Common myeloid progenitor, CD34-positive (primary cell): ENCODE data around the gene MPST.
A peak's percentile ranks its signal among the peaks of the same experiment; 100 is the strongest.

Experiments
- CTCF ChIA-PET: fragments of 350-600 bp; sonication (Branson Sonifier 250); formaldehyde crosslinking; loops from one replicate; lab custom pipeline; 2021; ENCODE audit warnings: antibody characterized with exemption; lab: Charles Lee
- POLR2A ChIA-PET: fragments of 350-600 bp; sonication (Branson Sonifier 250); formaldehyde crosslinking; loops from one replicate; lab custom pipeline; 2021; ENCODE audit warnings: antibody characterized with exemption; lab: Charles Lee
- DNase-seq, 3 donors: peaks; one replicate each; pipeline versions ENCODE4 v3.0.0 to v3.0.0-alpha.2; 2013
- H3K27ac ChIP-seq, 2 experiments: 1 replicate in 1 of 2; 2 replicates in 1 of 2; pipeline ENCODE4 v1.7.0; 2013; ENCODE audit warnings: inconsistent platforms in 2 of 2, low read length in 2 of 2, mild to moderate bottlenecking in 2 of 2, low read depth in 1 of 2, moderate library complexity in 1 of 2; ENCODE audit not compliant: severe bottlenecking in 2 of 2, insufficient read depth in 1 of 2, poor library complexity in 1 of 2
- H3K27me3 ChIP-seq, 5 experiments: replicated peaks in 2 of 5; 1 replicate in 3 of 5; 2 replicates in 2 of 5; pipeline versions ENCODE4 v1.6.1 to v1.7.0; 2013; ENCODE audit warnings: low read length in 4 of 5, mild to moderate bottlenecking in 2 of 5, moderate library complexity in 2 of 5, inconsistent platforms in 1 of 5; ENCODE audit not compliant: insufficient read depth in 5 of 5, control insufficient read depth in 4 of 5
- H3K36me3 ChIP-seq, 4 experiments: 1 replicate in 2 of 4; 2 replicates in 2 of 4; pipeline versions ENCODE4 v1.6.1 to v1.7.0; 2013; ENCODE audit warnings: low read length in 3 of 4, control low read depth in 1 of 4, mild to moderate bottlenecking in 1 of 4; ENCODE audit not compliant: control insufficient read depth in 4 of 4, insufficient read depth in 4 of 4
- H3K4me1 ChIP-seq, 4 experiments: 1 replicate in 3 of 4; 2 replicates in 1 of 4; pipeline versions ENCODE4 v1.6.1 to v1.7.1; 2013; ENCODE audit warnings: low read length in 3 of 4, mild to moderate bottlenecking in 3 of 4, control low read depth in 1 of 4, inconsistent platforms in 1 of 4, moderate library complexity in 1 of 4; ENCODE audit not compliant: control insufficient read depth in 4 of 4, insufficient read depth in 4 of 4; ENCODE audit errors: control extremely low read depth in 1 of 4
- H3K4me3 ChIP-seq, 7 experiments: 1 replicate in 4 of 7; 2 replicates in 3 of 7; pipeline versions ENCODE4 v1.5.1 to v1.7.0; 2013; ENCODE audit warnings: mild to moderate bottlenecking in 7 of 7, low read length in 6 of 7, moderate library complexity in 6 of 7, inconsistent platforms in 2 of 7, low read depth in 2 of 7, control low read depth in 1 of 7; ENCODE audit not compliant: insufficient read depth in 4 of 7, control insufficient read depth in 1 of 7; ENCODE audit errors: extremely low read depth in 1 of 7
- H3K9me3 ChIP-seq, 5 experiments: 1 replicate in 4 of 5; 2 replicates in 1 of 5; pipeline versions ENCODE4 v1.6.1 to v1.7.1; 2013; ENCODE audit warnings: low read length in 4 of 5, mild to moderate bottlenecking in 2 of 5, inconsistent platforms in 1 of 5, low read depth in 1 of 5, moderate library complexity in 1 of 5; ENCODE audit not compliant: control insufficient read depth in 4 of 5, insufficient read depth in 2 of 5; ENCODE audit errors: control extremely low read depth in 1 of 5
- WGBS: methylation state at CpG from one replicate; pipeline ENCODE4 v1.1.5; 2013; ENCODE audit not compliant: insufficient coverage; 5-methylcytosine and 5-hydroxymethylcytosine counted together

Gene MPST

DNA sequence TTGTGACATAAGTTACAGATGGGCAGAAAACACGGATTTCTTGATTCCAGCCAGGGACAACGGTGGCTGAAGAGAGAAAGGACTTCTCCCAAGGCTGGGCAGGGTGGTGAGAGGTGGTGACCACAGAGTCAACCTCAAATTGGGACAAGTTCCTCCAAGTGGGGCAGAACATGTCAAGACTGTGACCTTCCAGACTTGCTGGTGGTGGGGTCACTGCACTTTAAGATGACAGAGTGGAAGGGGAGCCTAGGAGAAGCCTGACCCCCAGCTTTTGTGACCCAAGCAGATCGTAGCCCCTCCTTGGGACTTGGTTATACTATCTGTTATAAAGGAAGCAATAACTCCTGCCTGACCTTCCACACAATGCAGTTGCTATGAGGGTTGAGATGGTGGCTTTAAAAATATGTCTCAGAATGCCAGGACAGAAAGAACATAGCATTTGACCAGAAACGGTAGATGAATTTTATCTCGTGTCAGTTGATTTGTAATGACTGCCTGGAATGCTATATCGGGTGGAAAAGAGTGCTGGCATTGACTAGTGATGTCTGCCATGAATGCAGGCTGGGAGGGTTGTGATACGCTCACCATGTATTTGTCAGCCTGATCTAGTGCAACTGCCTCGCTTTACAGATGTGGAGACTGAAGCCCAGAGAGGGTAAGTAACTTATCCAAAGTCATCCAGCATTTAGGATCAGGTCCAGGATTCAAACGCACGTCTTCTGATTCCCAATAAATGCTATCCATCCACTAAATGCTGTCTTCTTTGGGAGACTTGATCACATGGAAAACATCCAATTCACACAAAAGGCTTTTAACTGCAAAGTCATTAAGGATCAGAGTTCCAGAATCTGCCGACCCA, 18.6 kb upstream of the MPST start:
- no peak for DNase-seq
- Histone ChIP-seq H3K4me1 (no peaks in the 10 kb centered on the region), H3K36me3 (no peaks in the 10 kb centered on the region), H3K27me3 (peaks cover 0 to 20% (median 8%) of the 10 kb centered on the region in 5 experiments), H3K4me3 (no peak overlapping the region), H3K9me3 (peaks cover 0 to 7% (median 1%) of the 10 kb centered on the region in 5 experiments), H3K27ac (no peak overlapping the region)
- CTCF ChIA-PET: no interaction called here
- POLR2A ChIA-PET: no interaction called here
- WGBS: 91% methylated on average over 9 of the region's 11 CpGs

GRCh38 chr22:37001826-37002225, 17.7 kb upstream of the MPST start:
- Histone ChIP-seq H3K36me3 (no peaks in the 10 kb centered on the region), H3K27me3 (peaks cover 0 to 28% (median 9%) of the 10 kb centered on the region in 5 experiments), H3K4me1 (no peaks in the 10 kb centered on the region), H3K27ac (no peak overlapping the region), H3K4me3 (no peak overlapping the region), H3K9me3 (peaks cover 0 to 7% (median 1%) of the 10 kb centered on the region in 5 experiments)
- WGBS: 93% methylated on average over 11 of the region's 12 CpGs
- DNase-seq: no peak
- POLR2A ChIA-PET: interaction anchor here (1.3 kb wide), 1 partner anchor 17 kb away, joined by 3 read pairs; the partner anchor contains the start of gene TST
- CTCF ChIA-PET: no interaction called here

DNA sequence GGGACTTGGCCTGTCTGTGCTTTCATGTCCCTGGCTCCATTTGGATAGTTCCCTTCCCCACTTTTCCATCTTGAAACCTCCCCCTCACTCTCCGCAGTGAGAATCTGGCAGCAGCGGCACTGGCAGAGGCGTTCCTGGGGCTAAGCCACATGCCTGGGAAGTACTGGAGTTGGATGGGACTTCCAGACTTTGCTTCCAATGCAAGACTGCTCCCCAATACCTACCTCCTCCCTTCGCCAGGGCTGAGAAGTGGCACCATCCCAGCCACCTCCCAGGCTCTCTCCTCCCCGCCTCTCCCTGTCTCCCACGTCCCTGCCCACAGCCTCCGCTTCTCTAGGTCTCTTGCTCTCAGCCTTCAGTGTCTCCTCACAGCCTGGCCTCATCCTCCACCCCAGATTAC, 16.9 kb upstream of the MPST start:
- ChIA-PET POLR2A (interaction anchor here (1.3 kb wide), 1 partner anchor 16 kb away, joined by 3 read pairs; the partner anchor contains the start of gene TST), CTCF (interaction anchor here (1.2 to 2.1 kb wide), 2 partner anchors 19 to 21 kb away, joined by 3 to 4 read pairs; no protein-coding TSS in a partner anchor)
- peaks cover 0 to 33% (median 11%) of the 10 kb centered on the region in 5 experiments for H3K27me3 ChIP-seq
- DNase-seq: no peak
- no peak overlapping the region for H3K4me3 ChIP-seq
- no peaks in the 10 kb centered on the region for H3K36me3 ChIP-seq
- no peak overlapping the region for H3K27ac ChIP-seq
- peaks cover 2 to 5% (median 5%) of the 10 kb centered on the region in 4 experiments for H3K4me1 ChIP-seq
- H3K9me3 ChIP-seq: peaks cover 0 to 7% (median 1%) of the 10 kb centered on the region in 5 experiments
- 94% methylated on average over 4 of the region's 7 CpGs for WGBS

GRCh38 chr22:37007651-37008050, 11.9 kb upstream of the MPST start:
- POLR2A ChIA-PET: no interaction called here
- 10% methylated on average over 2 of the region's 2 CpGs for WGBS
- CTCF ChIA-PET: interaction anchor here (1.5 to 1.9 kb wide), 2 partner anchors 11 to 14 kb away, joined by 3 to 10 read pairs; no protein-coding TSS in a partner anchor

DNA sequence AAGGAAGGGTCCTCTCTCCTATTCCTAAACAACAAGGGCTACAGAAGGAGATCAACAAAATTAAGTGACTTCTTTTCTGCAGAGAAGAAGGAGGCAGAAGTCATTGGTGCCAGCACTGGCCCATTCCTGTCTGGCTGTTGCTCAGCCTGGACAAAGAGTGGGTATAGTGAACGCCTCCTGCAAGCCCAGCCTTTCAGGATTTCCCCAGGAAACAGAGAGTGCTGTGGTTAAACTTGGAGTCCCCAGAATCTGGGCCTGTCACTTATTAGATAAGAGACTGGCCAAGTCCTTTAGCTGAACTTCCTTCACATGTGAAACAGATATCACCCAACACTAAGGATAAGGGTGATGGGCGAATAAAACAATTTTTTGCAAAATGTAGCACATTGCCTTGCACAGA, 11.2 kb upstream of the MPST start:
- ChIA-PET CTCF (interaction anchor here (1.3 to 1.9 kb wide), 2 partner anchors 13 to 31 kb away, joined by 5 to 10 read pairs; no protein-coding TSS in a partner anchor), POLR2A (no interaction called here)
- H3K9me3 ChIP-seq: peaks cover 0 to 7% (median 1%) of the 10 kb centered on the region in 5 experiments
- peaks cover 6 to 22% (median 19%) of the 10 kb centered on the region in 4 experiments for H3K4me1 ChIP-seq
- H3K4me3 ChIP-seq: peak overlapping the region in 1 of 7 experiments; percentile 34
- no peaks in the 10 kb centered on the region for H3K36me3 ChIP-seq
- H3K27ac ChIP-seq: no peak overlapping the region
- no CpG with 5 or more reads among the region's 2 CpGs for WGBS
- DNase-seq: peak; percentile 55 to 87 (median 81)
- peaks cover 0 to 31% (median 8%) of the 10 kb centered on the region in 5 experiments for H3K27me3 ChIP-seq

More at GRCh38 chr22:37007651-37008050, 11.9 kb upstream of the MPST start:
- DNase-seq: peak; percentile 39 to 84 (median 76)
- no peaks in the 10 kb centered on the region for H3K36me3 ChIP-seq
- no peak overlapping the region for H3K27ac ChIP-seq
- H3K27me3 ChIP-seq: peaks cover 0 to 38% (median 12%) of the 10 kb centered on the region in 5 experiments
- peaks cover 6 to 22% (median 19%) of the 10 kb centered on the region in 4 experiments for H3K4me1 ChIP-seq
- H3K4me3 ChIP-seq: no peak overlapping the region
- peaks cover 0 to 7% (median 1%) of the 10 kb centered on the region in 5 experiments for H3K9me3 ChIP-seq

DNA sequence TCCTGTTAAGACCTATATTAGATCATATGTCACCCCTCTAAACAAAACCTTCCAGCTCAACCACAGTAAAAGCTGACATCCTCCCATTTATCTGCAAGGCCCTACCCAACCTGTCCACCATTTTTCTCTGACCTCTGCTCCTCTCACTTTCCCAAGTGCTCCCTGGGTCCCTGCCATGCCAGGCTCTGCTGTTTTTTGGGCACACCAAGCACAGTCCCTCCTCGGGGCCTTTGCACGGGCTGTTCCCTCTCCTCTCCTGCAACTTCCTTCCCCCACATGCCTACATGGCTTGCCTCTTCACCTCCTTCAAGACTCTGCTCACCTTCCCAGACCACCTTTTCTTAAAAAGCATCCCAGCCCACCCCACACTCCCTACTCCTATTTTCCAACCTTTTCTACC, 10.1 kb upstream of the MPST start:
- peaks cover 0 to 7% (median 1%) of the 10 kb centered on the region in 5 experiments for H3K9me3 ChIP-seq
- H3K36me3 ChIP-seq: no peaks in the 10 kb centered on the region
- ChIA-PET POLR2A (no interaction called here), CTCF (interaction anchor here (0.5 to 1.9 kb wide), 6 partner anchors 8 to 888 kb away, joined by 3 to 10 read pairs (median 4); no protein-coding TSS in a partner anchor)
- H3K27me3 ChIP-seq: peaks cover 0 to 31% (median 7%) of the 10 kb centered on the region in 5 experiments
- peaks cover 6 to 22% (median 19%) of the 10 kb centered on the region in 4 experiments for H3K4me1 ChIP-seq
- WGBS: 37% methylated on average over 2 of the region's 2 CpGs
- H3K4me3 ChIP-seq: no peak overlapping the region
- DNase-seq: no peak
- H3K27ac ChIP-seq: no peak overlapping the region
